GM12872 (cell line): ENCODE results near the gene P4HA1.

Experiments
- CTCF ChIP-seq: IDR thresholded peaks from 3 replicates; pipeline ENCODE4 v1.5.1; 2011; ENCODE audit warnings: low read depth, mild to moderate bottlenecking, low read length, moderate library complexity; ENCODE audit not compliant: insufficient read depth

The P4HA1 gene

GRCh38 chr10:73032536-73032935 lies 64.1 kb downstream of the P4HA1 start:
- no peak for TF ChIP-seq CTCF

GRCh38 chr10:73021050-73021449 lies 75.6 kb downstream of the P4HA1 start:
- TF ChIP-seq CTCF: no peak

- no peak for TF ChIP-seq CTCF
Observed at GRCh38 chr10:73019100-73019499, 77.6 kb downstream of the P4HA1 start.

- no peak for TF ChIP-seq CTCF
Observed at GRCh38 chr10:73018632-73019031, 78.0 kb downstream of the P4HA1 start.

GRCh38 chr10:73017955-73018480 lies 78.6 kb downstream of the P4HA1 start:
- no peak for TF ChIP-seq CTCF

- TF ChIP-seq CTCF: no peak
Observed at GRCh38 chr10:73015779-73016178, 80.9 kb downstream of the P4HA1 start.

- no peak for TF ChIP-seq CTCF
Observed at GRCh38 chr10:73003822-73004221, 92.8 kb downstream of the P4HA1 start.
